ENCODE measurements around the gene CDKAL1.

The CDKAL1 gene

DNA sequence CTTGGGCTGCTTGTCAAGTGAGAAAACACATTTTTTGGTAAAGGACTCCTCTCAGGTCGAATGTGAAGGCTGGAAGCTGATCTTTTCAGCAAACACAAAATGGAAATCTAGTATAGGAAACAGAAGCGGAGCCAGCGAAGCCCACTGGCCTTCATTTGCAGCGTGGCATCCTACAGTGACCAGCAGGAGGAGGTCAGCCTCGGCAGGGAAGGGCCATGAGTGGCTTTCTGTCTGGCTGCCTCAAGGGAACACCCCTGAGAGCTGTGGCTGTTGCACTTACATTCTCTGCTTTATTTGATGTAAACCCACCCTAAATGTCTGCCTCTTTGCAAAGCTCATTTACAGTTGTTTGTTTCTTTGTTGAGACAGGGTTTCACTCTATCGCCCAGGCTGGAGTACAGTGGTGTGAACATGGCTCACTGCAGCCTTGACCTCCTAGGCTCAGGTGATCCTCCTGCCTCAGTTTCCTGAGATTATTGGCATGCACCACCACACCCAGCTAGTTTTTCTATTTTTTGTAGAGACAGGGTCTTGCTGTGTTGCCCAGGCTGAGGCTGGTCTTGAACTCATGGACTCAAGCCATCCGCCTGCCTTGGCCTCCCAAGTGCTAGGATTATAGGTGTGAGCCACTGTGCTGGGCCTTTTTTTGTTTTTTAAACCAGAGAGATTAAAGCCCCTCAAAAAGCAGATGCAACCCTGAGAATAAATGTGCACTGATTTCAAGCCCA lies 737.3 kb downstream of the CDKAL1 start:
- DNase-seq, result no peak

DNA sequence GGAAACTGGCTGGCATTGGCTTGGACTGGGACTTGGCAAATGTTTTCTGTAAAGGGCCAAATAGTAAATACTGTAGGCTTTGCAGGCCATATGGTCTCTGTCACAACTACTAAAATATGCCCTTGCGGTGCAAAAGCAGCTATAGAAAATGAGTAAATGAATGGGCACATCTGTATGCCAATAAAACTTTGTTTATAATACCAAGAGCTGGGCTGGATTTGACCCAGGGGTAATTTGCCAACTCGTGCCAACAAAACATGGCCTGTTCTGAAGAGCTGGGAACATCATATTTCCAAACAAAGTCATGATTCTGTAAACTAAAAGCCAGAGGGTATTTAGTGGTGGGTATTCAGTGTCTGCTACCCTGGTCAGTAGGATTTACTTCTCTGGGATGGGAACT lies 739.2 kb downstream of the CDKAL1 start:
- DNase-seq, result no peak

DNA sequence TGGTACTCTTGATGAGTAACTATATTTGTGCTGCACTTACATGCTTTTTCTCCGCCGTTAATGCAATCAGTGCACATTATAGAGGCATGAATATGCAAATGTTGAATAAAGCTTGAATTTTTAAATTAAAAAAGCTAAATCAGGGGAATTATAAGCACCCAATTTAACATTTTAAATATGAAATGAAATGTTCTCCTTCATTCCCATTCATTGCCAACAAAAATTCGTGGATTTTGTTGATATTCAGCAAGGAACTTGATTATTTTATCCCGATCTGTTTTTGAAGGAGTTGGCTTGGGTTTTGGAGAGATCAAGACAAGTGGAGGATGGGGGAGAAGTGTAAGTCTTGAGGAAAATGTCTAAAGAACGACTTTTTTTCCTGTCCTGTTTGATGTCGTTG lies 740.6 kb downstream of the CDKAL1 start:
- no peak for DNase-seq

DNA sequence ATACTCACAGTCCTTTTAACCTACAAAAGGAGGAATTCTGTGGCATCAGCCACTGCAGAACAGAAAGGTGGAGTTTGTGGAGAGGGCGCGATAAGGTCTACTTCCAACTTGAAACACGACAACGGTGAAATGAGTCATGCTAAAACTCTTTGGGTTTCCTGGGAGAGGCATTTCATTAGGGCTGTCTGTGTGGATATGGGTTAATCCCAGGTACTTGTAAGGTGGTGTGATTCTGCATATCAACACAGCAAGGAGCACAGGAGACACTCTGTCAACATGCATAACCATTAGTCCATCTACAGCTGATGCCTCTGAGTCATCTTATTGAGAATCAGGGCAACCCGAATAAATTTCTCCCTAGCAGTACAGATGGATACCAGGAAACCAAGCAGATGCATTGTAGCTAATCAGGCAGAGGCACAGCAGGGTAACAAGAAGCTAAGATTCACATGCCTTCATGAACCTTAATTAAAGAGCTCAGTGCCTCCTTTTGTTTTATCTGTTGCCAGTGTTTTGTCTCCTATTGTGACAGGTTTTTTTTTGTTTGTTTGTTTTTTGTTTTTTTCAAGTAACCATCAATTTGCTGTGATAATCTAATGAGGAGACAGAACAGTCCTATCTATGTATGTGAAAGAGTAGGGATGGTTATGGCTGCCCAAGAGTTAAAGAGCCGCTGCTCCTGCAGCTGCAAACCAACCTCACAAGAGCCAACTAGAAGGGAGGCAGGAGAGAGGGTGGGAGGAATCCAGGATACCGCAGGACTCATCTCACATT lies 743.5 kb downstream of the CDKAL1 start:
- DNase-seq, result no peak

DNA sequence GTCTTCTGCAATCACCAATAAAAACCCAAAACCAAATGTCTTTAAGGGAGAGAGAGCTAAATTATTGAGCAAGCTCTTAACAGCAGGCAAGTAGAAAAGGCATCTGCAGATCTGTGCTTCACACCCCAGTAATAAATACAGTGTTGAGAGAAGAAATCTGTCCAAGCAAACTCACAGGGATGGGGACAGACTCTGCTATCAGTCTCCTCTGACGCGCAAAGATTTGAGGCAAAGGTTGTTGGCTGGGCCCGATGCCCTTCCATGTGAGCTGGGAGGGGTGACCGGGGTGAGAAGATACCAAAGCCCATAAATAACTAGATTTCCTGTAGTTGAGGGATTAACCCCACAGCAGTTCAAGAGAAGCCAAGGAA lies 744.1 kb downstream of the CDKAL1 start:
- DNase-seq, result no peak

DNA sequence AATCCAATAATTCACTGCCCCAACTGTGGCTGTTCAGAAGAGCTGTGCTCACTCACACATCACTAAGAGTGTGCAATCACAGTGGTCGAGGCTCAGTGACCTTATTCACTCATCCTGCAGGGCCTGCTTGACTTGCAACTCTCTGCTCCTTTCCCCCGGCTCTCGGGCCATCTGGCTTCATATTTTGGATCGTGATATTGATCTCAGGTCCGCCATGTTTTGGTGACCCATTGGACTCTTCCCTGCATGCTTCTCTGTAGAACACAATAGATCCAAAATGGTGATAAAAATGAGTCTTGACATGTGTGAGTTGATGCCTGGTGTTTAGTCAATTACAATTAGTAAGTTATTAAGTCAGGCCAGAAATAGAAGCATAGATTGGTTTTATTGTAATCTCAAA lies 745.4 kb downstream of the CDKAL1 start:
- DNase-seq, result no peak

DNA sequence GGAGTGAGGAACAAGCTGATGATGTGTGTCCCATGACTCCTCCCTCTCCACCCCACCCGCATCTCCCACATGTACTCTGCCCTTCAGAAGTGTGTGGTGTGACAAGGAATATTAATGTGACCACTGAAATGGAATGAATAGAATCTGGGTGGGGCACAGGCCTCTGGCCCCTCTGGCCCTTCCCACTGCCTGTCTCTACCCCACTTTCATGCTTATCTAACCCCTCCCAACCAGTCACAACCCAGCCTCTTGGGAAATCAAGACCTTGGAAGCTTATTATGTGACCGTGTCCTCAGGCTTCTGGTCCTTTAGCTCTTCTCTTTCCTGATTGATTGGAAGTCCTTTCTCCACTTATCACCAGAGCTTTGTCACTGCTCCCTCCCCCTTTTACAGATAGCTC lies 747.1 kb downstream of the CDKAL1 start:
- DNase-seq, result no peak
